ENCODE results near the gene TP53BP1.

The TP53BP1 gene

DNA sequence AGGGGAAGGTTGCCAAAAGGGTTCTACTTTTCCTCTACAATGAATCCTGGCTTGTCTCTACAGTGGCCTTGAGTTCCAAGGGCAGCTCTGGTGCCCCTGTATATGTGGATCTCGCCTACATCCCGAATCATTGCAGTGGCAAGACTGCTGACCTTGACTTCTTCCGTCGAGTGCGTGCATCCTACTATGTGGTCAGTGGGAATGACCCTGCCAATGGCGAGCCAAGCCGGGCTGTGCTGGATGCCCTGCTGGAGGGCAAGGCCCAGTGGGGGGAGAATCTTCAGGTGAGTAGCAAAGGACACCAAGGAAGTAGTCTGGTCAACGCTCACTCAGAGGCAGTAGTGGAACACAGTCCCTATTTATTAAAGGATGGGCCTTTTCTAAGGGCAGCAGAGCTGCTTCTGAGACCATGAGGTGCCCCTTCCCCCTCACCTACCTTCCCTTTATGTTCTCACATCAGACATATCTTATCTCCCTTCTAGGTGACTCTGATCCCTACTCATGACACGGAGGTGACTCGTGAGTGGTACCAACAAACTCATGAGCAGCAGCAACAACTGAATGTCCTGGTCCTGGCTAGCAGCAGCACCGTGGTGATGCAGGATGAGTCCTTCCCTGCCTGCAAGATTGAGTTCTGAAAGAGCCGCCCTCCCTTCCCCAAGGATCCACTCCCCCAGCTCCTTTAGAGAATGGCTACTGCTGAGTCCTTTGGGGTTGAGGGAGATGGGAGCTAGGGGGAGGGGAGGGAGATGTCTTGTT, 36.8 kb upstream of the TP53BP1 start:
- DNase-seq (ENCODE audit: low read depth) = no peak
- TF ChIP-seq, protein P1, sequence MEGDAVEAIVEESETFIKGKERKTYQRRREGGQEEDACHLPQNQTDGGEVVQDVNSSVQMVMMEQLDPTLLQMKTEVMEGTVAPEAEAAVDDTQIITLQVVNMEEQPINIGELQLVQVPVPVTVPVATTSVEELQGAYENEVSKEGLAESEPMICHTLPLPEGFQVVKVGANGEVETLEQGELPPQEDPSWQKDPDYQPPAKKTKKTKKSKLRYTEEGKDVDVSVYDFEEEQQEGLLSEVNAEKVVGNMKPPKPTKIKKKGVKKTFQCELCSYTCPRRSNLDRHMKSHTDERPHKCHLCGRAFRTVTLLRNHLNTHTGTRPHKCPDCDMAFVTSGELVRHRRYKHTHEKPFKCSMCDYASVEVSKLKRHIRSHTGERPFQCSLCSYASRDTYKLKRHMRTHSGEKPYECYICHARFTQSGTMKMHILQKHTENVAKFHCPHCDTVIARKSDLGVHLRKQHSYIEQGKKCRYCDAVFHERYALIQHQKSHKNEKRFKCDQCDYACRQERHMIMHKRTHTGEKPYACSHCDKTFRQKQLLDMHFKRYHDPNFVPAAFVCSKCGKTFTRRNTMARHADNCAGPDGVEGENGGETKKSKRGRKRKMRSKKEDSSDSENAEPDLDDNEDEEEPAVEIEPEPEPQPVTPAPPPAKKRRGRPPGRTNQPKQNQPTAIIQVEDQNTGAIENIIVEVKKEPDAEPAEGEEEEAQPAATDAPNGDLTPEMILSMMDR (IDR thresholded peaks at IDR 0.05; ENCODE audit: insufficient read depth, low read depth, low read length, missing control alignments) = no peak
- H3K4me3 ChIP-seq (ENCODE audit: low read depth, low read length) = no peak overlapping the region

- DNase-seq (ENCODE audit: low read depth) = no peak
- TF ChIP-seq, protein P1 (IDR thresholded peaks at IDR 0.05; ENCODE audit: insufficient read depth, low read depth, low read length, missing control alignments) = no peak
- no peak overlapping the region for H3K4me3 ChIP-seq (ENCODE audit: low read depth, low read length)
These were observed 36.2 kb upstream of the TP53BP1 start for GRCh38 chr15:43529141-43529540.

- H3K4me3 ChIP-seq (ENCODE audit: low read depth, low read length) = no peak overlapping the region
- TF ChIP-seq, protein P1 (IDR thresholded peaks at IDR 0.05; ENCODE audit: insufficient read depth, low read depth, low read length, missing control alignments) = no peak
- DNase-seq (ENCODE audit: low read depth) = no peak
These were observed 35.6 kb upstream of the TP53BP1 start for GRCh38 chr15:43528542-43529007.

GRCh38 chr15:43527802-43528541, 35.0 kb upstream of the TP53BP1 start:
- H3K4me3 ChIP-seq (ENCODE audit: low read depth, low read length) = no peak overlapping the region
- no peak for DNase-seq (ENCODE audit: low read depth)
- TF ChIP-seq, protein P1 (IDR thresholded peaks at IDR 0.05; ENCODE audit: insufficient read depth, low read depth, low read length, missing control alignments) = no peak

- TF ChIP-seq, protein P1 (IDR thresholded peaks at IDR 0.05; ENCODE audit: insufficient read depth, low read depth, low read length, missing control alignments) = no peak
- no peak overlapping the region for H3K4me3 ChIP-seq (ENCODE audit: low read depth, low read length)
- no peak for DNase-seq (ENCODE audit: low read depth)
These were observed 34.3 kb upstream of the TP53BP1 start for GRCh38 chr15:43527016-43527801.

DNA sequence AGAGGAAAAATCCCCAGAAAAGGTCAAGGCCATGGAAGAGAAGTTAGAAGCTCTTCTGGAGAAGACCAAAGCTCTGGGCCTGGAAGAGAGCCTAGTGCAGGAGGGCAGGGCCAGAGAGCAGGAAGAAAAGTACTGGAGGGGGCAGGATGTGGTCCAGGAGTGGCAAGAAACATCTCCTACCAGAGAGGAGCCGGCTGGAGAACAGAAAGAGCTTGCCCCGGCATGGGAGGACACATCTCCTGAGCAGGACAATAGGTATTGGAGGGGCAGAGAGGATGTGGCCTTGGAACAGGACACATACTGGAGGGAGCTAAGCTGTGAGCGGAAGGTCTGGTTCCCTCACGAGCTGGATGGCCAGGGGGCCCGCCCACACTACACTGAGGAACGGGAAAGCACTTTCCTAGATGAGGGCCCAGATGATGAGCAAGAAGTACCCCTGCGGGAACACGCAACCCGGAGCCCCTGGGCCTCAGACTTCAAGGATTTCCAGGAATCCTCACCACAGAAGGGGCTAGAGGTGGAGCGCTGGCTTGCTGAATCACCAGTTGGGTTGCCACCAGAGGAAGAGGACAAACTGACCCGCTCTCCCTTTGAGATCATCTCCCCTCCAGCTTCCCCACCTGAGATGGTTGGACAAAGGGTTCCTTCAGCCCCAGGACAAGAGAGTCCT, 33.4 kb upstream of the TP53BP1 start:
- DNase-seq (ENCODE audit: low read depth) = no peak
- TF ChIP-seq, protein P1 (IDR thresholded peaks at IDR 0.05; ENCODE audit: insufficient read depth, low read depth, low read length, missing control alignments) = no peak
- H3K4me3 ChIP-seq (ENCODE audit: low read depth, low read length) = no peak overlapping the region

Measured in GM12865 (cell line).